Subcutaneous adipose tissue (tissue), 4 donors: ENCODE measurements around the gene TTC3. TPM values are rescaled to one million over a fixed set of nuclear protein-coding genes. Genes with fewer than 3 reads are reported as not detected.

Experiments
- total RNA-seq, 4 donors: library from RNA; depleted of rRNA; stranded (reverse); fragments of >200 nt; gene quantifications; one replicate each; pipeline ENCODE4 v1.1.0, GENCODE V29; 2016
- TF ChIP-seq, protein P1 (sequence below): fragments of 450-650 bp; IDR thresholded peaks from one replicate; pipeline ENCODE4 v1.5.1; 2016; ENCODE audit warnings: low read depth, mild to moderate bottlenecking, control low read depth, antibody characterized with exemption, moderate library complexity

TTC3 gene
- total RNA-seq, 4 donors from 2014 or later = 179 to 309 (median 223) TPM

DNA sequence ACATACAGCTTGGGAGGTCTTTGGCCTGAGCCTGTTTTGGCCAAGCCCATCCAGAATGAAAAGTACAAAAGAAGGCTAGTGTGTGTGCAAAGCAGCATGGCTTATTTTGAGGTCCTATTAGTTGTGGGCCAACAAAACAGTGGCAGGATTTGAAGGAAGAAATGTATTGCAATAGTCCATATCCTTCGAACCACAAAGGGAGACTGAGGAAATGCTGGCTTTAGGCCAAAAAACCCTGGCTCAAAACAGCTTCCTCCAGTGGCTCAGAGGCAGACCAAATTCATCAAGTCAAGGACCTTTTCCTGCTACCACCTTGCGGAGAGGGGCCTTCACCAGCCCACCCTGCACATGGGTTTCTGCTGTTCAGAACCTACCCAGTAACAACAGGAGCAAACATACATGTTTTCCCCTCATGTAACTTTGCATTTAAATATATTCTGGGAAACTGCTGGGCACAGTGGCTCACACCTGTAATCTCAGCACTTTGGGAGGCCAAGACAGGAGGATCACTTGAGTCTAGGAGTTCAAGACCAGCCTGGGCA, 150.8 kb downstream of the TTC3 start:
- TF ChIP-seq, protein P1, sequence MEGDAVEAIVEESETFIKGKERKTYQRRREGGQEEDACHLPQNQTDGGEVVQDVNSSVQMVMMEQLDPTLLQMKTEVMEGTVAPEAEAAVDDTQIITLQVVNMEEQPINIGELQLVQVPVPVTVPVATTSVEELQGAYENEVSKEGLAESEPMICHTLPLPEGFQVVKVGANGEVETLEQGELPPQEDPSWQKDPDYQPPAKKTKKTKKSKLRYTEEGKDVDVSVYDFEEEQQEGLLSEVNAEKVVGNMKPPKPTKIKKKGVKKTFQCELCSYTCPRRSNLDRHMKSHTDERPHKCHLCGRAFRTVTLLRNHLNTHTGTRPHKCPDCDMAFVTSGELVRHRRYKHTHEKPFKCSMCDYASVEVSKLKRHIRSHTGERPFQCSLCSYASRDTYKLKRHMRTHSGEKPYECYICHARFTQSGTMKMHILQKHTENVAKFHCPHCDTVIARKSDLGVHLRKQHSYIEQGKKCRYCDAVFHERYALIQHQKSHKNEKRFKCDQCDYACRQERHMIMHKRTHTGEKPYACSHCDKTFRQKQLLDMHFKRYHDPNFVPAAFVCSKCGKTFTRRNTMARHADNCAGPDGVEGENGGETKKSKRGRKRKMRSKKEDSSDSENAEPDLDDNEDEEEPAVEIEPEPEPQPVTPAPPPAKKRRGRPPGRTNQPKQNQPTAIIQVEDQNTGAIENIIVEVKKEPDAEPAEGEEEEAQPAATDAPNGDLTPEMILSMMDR = no peak

DNA sequence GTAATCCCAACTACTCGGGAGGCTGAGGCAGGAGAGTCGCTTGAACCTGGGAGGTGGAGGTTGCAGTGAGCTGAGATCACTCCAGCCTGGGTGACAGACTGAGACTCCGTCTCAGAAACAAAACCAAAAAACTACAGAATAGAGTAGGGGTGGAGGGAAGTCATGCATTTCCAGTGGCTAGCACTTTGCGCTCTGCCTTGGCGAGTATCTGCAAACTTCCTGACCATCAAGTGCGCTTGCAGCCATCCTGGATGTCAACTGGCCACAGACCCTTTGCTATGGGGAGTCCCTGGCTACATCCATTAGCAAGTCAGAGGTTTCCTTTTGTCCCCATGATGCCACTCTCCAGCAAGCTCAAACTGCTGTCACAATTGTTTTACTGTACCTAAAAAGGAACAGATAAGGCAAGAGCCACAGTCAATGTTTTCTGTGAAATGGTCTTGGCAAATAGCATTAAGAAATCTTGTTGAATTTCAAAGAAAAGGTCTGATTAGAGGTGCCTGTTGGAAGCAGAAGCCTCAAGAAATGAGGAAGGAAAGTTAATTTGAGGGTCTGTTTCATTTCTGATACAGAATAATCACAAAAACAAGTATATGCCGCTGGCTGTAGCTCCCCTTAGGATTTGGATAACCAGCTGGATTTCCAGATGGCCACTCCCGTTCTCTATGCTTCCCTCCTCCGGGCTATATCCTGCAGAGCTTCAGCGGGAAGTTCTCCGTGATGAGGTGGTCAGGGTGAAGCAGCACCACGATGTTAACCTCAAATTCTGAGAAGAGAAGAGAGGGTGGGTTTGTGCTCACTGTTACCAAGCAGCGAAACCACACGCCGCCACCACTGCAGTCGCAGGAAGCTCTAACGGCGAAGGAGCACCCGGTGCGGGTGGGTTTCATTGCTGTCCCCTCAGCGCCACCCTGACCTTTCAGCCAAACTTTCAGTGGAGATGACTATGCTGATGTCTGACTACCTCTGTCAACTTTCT, 152.1 kb downstream of the TTC3 start:
- TF ChIP-seq, protein P1 = no peak

DNA sequence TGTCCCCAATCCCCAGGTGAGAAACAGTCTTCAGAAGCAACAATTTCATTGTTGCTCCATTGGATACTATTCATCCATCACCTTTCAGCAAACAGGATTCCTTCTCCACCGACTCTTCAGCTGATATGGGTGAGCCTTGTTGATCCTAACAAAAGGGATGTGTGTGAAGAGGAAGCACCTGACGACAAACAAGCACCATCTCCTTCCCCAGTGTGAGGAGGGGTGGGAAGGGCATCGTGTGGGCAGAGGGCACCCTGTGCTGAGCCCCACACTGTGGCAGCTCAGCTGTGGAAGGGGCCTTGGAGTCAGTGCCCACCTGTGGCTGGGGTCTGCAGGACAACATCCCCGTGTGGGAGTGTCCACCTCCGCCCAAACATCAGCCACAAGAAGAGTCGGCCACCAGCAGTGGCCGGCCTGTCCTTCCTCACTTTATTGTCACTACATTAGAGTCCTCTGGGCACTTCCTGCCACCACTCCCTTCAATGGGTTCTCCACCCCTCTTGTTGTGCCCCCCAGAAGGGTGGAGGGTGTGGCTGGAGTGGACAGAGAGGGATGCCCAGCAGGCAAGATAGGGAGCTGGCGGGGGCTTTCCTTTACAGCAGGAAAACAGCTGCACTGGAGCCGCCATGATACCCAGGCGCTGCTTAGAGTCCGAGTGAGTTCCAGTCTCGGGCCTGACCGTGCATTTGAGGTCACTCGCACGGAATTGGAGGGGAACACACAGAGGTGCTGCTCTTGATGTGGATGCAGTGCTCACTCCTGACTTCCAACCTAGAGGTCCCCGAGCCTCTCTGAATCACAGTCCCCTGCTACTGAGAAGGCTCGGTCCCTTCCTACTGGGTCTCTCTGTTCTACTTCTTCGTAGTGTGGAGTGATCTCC, 153.2 kb downstream of the TTC3 start:
- TF ChIP-seq, protein P1 = no peak

DNA sequence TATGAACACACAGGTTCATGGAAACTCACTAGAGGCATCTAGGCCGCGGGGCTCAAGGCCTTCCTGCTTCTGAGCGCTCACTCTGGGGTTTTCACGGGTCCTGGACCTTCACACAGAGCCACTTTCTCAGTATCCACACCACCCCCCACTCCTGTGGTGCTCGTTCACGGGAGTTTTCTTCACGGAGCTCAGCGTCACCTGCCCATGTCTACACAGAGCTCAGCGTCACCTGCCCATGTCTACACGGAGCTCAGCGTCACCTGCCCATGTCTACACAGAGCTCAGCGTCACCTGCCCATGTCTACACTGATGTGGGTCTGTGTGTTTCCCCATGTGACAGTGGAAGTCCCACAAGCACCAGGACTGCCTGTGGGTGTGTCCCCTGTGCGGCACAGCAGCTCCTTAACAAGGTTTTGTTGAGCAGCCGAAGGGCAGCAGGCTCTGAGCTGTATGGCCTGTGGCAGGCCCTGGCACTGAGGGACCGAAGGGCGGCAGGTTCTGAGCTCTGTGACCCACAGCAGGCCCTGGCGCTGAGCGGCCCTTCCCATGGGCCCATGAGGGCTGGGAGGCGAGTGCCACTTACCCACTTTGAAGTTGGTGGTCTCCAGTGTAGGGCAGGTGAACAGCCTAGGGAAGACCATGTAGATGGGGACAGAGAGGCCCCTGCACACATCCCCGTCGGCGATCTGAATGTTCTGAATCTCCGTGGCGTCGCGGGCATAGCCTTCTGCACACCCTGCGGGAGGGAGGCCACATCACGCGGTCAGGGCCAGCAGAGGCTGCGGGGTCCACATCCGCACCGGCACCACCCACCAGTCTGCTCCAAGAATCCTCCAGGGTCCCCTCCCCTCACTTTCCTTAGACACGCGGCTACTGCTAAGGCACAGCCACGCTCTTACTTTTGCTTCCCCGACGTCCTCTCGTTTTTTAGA, 154.3 kb downstream of the TTC3 start:
- TF ChIP-seq, protein P1 = no peak

DNA sequence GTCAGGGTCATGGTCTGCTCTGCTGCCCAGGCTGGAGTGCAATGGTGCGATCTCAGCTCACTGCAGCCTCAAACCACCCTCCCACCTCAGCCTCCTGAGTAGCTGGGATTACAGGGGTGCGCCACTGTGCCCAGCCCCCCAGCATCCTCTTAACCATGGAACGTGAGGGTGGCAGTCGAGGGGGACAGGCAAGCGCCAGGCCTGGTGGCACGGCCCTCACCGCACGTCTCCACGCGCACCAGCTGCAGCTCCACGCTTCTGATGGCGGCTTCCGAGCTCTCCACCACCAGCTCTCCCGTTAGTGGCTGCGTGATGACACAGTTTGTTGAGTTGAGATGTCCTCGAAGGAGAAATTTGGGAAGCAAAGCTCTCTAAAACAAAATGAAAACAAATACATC, 154.9 kb downstream of the TTC3 start:
- TF ChIP-seq, protein P1 = no peak

DNA sequence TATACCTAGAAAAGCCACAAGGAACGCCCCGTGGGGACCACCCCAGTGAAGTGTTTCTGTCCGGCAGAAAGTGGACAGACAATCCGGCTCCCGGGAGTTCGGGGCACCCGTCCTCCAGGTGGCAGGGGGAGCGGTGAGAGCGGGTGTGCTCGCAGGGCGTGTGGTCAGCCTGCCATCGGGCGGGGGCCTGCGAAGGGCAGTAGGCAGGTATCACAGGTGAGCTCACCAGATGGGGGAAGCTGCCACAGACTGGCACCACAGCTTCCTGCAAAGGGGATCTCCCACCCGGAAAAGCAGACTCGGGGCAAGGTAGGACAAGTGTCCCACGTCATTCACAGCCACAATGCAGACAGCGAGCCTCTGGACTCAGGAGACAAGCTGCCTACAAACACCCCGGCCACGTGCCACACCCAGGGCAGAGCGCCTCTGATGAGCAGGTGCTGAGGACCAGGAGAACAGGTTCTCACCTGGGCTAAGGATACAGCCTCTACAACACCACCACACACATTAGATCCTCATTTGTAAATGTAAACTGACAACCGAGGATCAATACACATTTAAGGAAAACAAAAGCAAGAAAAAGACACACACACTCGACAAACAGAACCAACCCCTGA, 157.7 kb downstream of the TTC3 start:
- TF ChIP-seq, protein P1 = no peak
